ENCODE results near the gene SLC22A25.
A peak's percentile ranks its signal among the peaks of the same experiment; 100 is the strongest.

The SLC22A25 gene

GRCh38 chr11:63227521-63228107 is 15.8 kb downstream of the SLC22A25 start:
- DNase-seq: no peak

- DNase-seq: no peak
Observed at GRCh38 chr11:63226488-63227114, 16.8 kb downstream of the SLC22A25 start.

- no peak for DNase-seq
Observed at GRCh38 chr11:63214093-63214492, 29.3 kb downstream of the SLC22A25 start.

- DNase-seq: peak; percentile 38
Observed at GRCh38 chr11:63212742-63213141, 30.7 kb downstream of the SLC22A25 start.

GRCh38 chr11:63210111-63210510 is 33.3 kb downstream of the SLC22A25 start:
- no peak for DNase-seq

Measured in CD4-positive, alpha-beta T cell treated with Interleukin-12 subunit alpha and Interleukin-12 subunit beta, for 1 hour (primary cell).